Stimulated activated CD8-positive, alpha-beta memory T cell treated with anti-CD3 and anti-CD28 coated beads, Interleukin-7, amount 100 ng/mL, for 1 hour (primary cell): ENCODE measurements around the gene CNPY4.

Source experiments
- DNase-seq, 2 donors: peaks; one replicate each; pipeline ENCODE4 v3.0.0-alpha.2; 2020; ENCODE audit warnings: low read depth in 2 of 2

CNPY4 gene

GRCh38 chr7:100166970-100167911 is 47.8 kb downstream of the CNPY4 start:
- DNase-seq = no peak

- no peak for DNase-seq
Observed at GRCh38 chr7:100167912-100168323, 48.5 kb downstream of the CNPY4 start.

DNA sequence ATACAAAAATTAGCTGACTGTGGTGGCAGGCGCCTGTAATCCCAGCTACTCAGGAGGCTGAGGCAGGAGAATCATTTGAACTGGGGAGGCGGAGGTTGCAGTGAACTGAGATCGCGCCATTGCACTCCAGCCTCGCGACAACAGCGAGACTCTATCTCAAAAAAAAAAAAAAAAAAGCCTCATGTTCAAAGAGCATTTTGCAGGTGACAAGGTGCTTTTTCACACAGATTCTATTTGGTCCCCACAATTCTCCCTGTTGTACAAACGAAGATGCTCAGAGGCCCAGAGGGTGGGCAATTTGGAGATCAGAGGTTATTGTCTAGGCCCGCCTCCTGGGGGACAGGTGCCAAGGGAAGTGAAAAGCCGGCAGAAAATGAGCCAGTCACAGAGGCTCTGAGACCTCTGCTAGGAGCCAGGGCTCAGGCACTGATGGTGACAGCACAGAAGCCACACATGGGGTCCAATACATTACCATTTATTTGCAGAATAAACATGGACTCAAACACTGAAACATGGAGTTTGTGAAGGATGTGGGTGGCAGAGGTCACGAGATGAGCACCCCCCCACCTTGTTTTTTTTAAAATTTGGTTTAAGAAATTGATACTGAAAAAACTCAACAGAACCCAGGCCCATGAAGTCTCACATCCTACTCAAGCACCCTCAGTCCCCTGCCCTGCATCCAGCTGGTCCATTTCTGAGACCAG is 49.9 kb downstream of the CNPY4 start:
- no peak for DNase-seq

DNA sequence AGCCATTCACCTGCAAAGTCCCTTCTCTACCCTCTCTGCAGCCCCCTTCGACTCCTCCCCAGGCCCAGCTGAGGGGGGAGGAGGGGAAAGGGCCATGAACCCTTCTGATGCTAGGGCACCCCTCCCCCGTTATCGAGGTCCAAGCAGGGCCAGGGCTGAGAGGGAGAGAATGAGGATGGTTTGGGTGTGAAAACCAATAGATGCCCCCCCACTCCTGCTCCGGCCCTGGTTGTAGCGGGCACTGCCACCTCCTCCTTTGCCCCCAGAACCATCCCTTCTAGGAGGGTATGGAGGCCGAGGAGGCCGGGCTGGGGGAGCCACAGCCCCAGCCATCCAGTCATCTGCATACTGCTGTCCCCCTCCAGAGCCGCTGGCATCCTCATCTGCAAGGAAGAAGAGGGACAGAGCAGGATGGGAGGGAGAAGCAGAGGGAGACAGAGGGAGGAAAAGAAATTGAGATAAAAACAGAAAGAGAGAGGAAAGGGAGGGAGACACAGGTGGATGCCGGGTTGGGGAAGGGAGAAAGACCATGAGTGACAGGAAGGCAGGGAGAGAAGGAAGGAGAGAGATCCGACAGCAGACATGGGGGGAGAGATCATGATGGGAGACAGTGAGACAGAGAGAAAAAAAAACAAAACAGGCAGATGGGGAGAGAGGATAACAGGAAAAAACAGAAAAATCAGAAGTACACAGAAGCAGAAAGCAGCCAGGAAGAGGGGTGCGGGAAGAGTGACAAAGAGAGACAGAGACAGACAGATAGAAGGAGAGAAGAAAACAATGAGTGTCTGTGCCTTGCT is 50.9 kb downstream of the CNPY4 start:
- DNase-seq = no peak

- DNase-seq = no peak
Observed at GRCh38 chr7:100171087-100171681, 51.8 kb downstream of the CNPY4 start.

GRCh38 chr7:100171840-100172239 is 52.4 kb downstream of the CNPY4 start:
- no peak for DNase-seq

- DNase-seq = no peak
Observed at GRCh38 chr7:100173806-100174495, 54.5 kb downstream of the CNPY4 start.

DNA sequence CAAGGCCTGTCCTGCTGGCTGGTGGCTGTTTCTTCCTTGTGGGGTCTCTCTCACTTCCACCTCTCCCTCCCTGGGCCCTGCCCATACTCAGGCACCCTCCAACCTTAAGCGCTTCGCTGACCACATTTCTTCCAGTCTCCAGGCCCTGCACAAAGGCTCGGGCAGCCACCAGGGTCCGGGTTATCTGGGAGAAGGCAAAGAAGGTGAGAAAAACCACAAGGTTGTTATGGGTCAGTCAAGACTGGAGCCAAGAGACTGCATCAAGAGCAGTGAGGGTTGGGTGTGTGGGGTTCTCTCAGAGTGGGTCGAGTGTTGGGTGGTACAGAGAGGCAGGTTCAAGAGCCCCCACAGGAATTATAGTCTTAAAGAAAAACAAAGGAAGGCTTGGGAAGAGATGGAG is 55.1 kb downstream of the CNPY4 start:
- DNase-seq = no peak
